ENCODE results near the gene EPAS1.

- TF ChIP-seq CTCF (IDR thresholded peaks at IDR 0.05): no peak
- TF ChIP-seq EP300 (IDR thresholded peaks at IDR 0.05; ENCODE audit: low read depth): no peak
- TF ChIP-seq POLR2A (IDR thresholded peaks at IDR 0.05): no peak
- TF ChIP-seq POLR2AphosphoS5 (IDR thresholded peaks at IDR 0.05): no peak
Observed at GRCh38 chr2:46305187-46305586, 8.0 kb downstream of the EPAS1 start.

Measured in transverse colon (tissue), 4 donors.